Measurements from ENCODE around the gene TBC1D4. TPM values are rescaled to one million over a fixed set of nuclear protein-coding genes. Genes with fewer than 3 reads are reported as not detected.

The TBC1D4 gene
- total and polyA plus RNA-seq, 10 of the 15 experiments (the other 5 are each of a cell fraction or from before 2014, with no cell fraction given), result 11.0 to 38.6 (median 25.5) TPM

- TF ChIP-seq PRDM15 (CRISPR knock-in tag; IDR thresholded peaks at IDR 0.05) (no peak), TARDBP (IDR thresholded peaks at IDR 0.05; ENCODE audit: borderline replicate concordance) (no peak), RUNX3 (IDR thresholded peaks at IDR 0.05; ENCODE audit: low read length) (peak; percentile 85), SIN3A (IDR thresholded peaks at IDR 0.05; ENCODE audit: low read depth, low read length) (no peak), CHD4 (IDR thresholded peaks at IDR 0.05) (no peak), SIX5 (IDR thresholded peaks at IDR 0.05; ENCODE audit: low read depth, low read length, severe bottlenecking) (no peak), BCL11A (IDR thresholded peaks at IDR 0.05; ENCODE audit: low read depth, low read length) (peak; percentile 59; the same call in 1 of the 2 replicates), E2F4 (IDR thresholded peaks at IDR 0.05; ENCODE audit: low read depth, low read length) (no peak), STAT3 (IDR thresholded peaks at IDR 0.05; ENCODE audit: low read depth, low read length) (no peak), SMARCA5 (IDR thresholded peaks at IDR 0.05) (0 out of 2 replicates have a peak, but pooled peaks have one; percentile 33), PAX8 (IDR thresholded peaks at IDR 0.05) (no peak), BHLHE40 (IDR thresholded peaks at IDR 0.05; ENCODE audit: borderline replicate concordance in 1 of 2, low read depth in 2 of 2, low read length in 1 of 2) (no peak), BCL3 (IDR thresholded peaks at IDR 0.05; ENCODE audit: borderline replicate concordance, insufficient read depth, low read depth, low read length, poor library complexity, severe bottlenecking) (no peak), ELK1 (IDR thresholded peaks at IDR 0.05; ENCODE audit: low read depth, low read length) (no peak), ATF2 (IDR thresholded peaks at IDR 0.05; ENCODE audit: low read length) (peak; percentile 84), BRCA1 (IDR thresholded peaks at IDR 0.05; ENCODE audit: low read depth, low read length) (no peak), NBN (IDR thresholded peaks at IDR 0.05) (0 out of 2 replicates have a peak, but pooled peaks have one; percentile 14), BMI1 (IDR thresholded peaks at IDR 0.05; ENCODE audit: borderline replicate concordance) (peak; percentile 31; the same call in 1 of the 2 replicates), CREB1 (IDR thresholded peaks at IDR 0.05; ENCODE audit: low read depth) (no peak), SUPT20H (IDR thresholded peaks at IDR 0.05; ENCODE audit: borderline replicate concordance, control insufficient read depth, low read depth, low read length) (no peak), ETV6 (conservative IDR thresholded peaks at IDR 0.05 in 1 of 2, IDR thresholded peaks at IDR 0.05 in 1 of 2; ENCODE audit: borderline replicate concordance in 1 of 2, low read depth in 1 of 2) (no peak)
These were observed 181.8 kb downstream of the TBC1D4 start (continued) for GRCh38 chr13:75299913-75300862.

Data from GM12878 (cell line).